HG02571 (cell line): ENCODE measurements around the gene SLC16A2.
"Not testable (repeated sequence)": the region's sequence is repeated elsewhere in the genome, so short reads cannot be mapped to it uniquely, and the experiment has no call there.

Experiments
- ATAC-seq: cut with Tn5 transposase; IDR thresholded peaks from one replicate; pipeline ENCODE4 v1.9.1; 2021; ENCODE audit warnings: mild to moderate bottlenecking, moderate library complexity; ENCODE audit not compliant: unreplicated experiment

Gene SLC16A2

DNA sequence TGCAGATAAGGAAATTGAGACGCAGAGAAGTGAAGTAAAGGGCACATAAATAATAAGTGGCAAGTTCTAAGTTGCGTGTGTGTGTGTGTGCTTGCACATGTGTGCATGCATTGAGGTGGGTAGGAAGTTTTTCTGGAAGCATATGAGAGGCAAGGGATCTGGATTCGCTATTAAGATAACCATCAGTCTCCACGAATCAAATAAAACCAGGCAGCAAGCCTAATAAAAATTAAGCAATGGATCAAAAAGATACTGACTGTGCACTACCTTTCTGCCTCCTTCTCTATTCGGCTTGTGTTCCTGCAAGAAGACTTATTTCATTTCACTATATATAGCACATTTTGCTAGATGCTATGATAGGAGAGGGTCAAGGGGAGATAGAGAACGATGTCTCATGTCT is 23.8 kb downstream of the SLC16A2 start:
- no peak for ATAC-seq

DNA sequence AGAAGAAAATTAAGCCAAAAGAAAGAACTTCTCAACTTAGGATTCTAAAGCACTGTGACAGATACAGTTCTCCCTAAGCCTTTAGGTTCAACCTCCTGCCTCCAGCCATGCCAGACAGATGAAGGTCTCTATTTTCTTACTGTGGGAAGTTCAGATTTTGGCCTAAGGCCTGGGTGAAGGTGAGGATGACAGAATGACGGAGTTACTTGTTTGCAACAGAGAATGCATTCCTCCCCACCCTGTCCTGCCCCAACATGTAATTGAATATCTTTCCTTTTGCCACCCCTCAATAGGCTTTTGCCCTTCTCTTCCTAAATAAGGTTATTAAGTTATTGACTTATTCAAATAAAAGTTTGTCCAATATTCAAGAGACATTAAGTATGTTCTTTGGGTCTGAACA is 25.6 kb downstream of the SLC16A2 start:
- ATAC-seq: no peak

DNA sequence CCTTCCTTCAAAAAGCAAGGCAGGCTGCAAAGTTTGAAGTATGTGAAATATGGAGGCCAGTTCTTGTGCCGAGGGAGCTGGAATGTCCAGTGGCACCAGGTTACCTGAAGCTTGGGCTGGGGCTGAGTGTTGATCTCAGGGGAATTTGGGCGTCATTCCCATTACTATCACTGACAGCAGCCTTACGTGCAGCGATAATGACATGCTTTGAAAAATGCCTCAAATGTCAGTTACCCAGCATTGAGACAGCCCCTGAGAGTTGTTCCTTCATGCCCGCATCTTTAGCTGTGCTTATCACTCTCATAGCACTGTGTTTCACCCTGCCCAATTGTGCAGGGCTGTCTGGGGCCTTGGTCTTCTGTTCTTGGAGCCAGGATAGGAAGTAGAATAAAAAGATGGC is 27.4 kb downstream of the SLC16A2 start:
- ATAC-seq: no peak

DNA sequence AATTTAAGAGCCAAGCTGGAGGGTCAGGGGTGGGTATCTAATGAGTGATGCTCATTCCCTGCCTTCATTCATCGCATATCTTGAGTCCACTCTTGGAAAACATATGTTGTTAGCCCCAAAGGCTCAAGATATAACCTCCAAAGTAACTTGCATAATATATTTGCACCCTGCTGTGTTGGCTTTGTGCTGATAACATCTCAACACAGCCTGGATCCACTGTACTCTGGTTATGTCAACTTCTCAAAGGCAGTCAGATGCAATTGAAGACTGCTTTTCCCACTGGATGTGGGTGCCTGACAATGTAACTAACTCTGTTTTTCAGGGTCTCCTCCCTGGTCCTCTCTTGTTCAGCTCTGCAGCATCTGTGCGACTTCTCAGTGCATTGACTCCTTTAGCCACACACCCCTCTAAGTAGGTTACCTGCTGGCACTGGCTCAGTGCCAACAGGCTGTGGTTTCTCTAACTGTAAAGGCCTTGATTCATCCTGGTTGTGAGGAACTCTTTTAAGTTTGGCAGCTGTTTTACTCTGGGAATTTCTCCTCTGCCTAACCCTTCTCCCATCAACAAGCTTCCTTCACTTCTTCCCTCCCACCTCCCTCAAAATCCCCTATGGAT is 28.1 kb downstream of the SLC16A2 start:
- ATAC-seq: no peak

DNA sequence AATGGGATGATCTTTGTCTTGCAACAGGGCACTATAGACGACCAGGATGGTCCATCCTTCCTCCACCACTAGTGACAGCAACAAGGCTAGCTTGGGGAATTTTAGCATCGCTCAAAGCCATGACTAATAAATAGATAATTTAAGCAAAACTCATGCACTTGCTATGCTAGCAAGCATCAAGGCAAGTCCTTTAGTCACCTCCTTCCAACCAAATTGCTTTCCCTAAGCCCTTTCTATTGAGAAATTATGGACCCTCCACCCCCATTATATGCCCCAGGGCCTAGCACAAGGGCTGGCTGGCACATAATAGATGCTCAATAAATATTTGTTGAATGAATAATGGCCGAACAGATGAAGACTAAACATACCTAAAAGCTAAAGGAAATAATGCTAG is 28.6 kb downstream of the SLC16A2 start:
- no peak for ATAC-seq

DNA sequence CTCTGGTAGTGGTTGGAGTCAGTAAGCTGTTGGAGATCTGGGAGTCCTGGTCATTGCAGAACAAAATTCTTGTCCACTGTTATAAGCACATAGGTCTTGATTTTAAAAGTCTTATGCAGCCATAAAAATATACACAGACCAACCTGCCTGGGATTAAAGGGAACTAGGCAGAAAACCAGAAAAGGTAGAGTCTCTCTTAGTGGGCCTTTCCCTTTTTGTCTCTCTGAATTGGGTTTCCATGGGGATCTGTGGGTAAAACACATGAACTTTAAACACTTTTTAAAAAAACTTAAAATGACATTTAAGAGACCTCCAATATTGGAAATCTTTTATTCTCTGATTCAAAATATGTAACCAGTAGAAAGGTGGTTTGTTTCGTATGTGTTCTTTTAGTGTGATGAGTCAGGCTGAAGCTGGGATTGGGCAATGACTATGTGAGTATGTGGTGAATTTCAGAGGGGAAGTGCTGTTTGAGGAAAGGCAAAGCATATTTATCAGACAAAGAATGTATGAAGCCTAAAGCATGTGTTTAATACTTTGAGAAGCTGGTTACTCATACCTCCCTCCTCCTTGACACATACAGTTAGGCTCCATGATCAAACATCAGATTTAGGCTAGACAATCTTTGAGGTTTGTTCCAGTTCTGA is 29.6 kb downstream of the SLC16A2 start:
- no peak for ATAC-seq

DNA sequence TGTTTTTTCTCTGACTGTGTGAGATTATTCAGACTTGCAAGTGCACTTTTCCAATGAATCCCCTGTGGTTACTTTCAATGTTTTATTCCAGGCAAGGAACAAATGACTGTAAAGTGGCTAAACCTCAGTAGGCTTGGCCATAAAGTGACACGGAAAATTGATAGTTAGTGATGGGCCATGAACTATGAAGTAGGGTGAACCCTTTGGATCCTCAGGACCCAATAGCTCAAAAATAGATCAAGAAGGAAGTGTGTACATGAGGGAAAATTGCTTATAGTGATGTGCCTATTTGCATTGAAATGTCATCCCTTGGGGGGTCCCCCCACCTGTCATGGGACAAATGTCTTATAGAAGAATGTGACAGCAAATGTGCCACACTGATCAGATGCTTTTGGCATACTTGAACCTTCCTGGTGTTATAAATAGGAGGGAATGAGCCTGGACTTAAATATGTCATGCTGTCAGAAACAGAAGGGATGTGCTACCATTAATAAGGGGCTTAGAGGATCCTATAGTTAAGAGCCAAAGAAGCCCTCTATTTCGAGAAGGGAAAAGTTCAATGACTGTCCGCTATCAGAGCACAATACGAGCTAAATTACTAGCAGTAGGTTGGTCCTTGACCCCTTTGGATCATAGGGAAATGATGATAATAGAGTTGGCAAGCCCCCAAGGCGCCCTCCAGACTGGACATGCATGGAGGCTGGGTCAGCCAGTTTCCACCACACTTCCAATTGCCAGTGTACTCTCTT is 30.3 kb downstream of the SLC16A2 start:
- ATAC-seq: no peak

DNA sequence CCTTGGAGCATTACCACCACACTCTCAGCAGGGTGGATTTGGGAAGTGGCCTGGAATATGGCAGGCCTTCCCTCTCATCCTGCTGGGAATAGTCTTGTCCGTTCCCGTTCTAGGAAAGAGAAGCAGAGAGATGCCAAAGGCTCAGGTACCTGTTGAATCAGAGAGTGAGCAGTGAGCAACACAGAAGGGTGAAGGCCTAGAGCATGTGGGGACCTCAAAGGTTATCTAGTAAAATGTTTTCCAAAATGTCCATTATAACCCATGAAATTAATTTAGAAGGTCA is 30.8 kb downstream of the SLC16A2 start:
- no peak for ATAC-seq

DNA sequence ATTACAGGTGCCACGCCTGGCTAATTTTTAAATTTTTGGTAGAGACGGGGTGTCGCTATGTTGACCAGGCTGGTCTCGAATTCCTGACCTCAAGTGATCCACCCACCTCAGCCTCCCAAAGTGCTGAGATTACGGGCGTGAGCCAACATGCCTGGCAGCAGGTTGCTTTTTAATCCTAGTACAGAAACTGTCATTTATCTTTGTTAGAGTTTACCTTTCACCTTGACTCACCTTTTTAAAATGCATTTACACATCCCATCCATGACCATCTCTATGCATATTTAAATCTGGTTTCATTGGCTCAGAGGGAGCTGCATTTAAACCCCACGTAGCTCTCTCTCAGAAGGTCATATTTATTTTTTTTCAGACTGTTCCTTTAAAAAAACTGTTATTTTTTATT is 31.9 kb downstream of the SLC16A2 start:
- ATAC-seq: no peak

DNA sequence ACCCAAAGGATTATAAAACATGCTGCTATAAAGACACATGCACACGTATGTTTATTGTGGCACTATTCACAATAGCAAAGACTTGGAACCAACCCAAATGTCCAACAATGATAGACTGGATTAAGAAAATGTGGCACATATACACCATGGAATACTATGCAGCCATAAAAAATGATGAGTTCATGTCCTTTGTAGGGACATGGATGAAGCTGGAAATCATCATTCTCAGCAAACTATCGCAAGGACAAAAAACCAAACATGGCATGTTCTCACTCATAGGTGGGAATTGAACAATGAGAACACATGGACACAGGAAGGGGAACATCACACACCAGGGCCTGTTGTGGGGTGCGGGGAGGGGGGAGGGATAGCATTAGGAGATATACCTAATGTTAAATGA is 32.9 kb downstream of the SLC16A2 start:
- not testable (repeated sequence) for ATAC-seq

DNA sequence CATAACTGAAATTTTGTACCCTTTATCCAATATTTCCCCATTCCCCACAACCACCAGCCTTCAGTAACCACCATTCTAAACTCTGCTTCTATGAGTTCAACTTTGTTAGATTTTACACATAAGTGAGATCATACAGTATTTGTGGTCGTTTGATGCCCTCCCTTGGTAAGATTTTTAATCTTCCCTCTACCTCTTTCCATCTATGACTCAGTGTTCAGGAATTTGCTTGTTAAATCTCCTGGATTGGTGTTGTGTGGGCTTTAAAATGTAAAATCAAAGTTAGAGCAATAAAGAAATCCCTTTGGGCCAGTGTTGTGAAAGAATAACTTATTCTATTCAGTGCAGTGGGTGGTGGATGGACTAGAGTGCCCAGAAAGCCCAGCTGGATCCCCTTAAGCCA is 37.4 kb downstream of the SLC16A2 start:
- no peak for ATAC-seq

DNA sequence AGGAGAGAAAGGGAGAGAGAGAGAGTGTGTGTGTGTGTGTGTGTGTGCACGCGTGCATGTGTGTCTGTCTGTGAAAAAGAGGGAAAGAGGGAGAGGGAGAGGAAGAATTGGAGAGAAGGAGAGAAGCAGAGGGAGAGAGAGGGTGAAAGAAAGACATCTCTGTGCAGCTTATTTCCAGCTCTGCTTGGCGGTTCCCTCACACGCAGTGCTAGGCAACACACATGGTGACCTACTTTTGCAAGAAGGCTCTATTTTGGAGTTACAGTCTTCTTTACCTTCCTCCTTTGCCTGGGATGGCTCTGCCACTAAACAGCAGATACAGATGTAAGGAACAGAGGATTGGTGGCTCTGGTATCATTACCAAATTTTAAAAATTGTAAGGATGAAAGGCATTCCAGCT is 40.1 kb downstream of the SLC16A2 start:
- ATAC-seq: no peak

DNA sequence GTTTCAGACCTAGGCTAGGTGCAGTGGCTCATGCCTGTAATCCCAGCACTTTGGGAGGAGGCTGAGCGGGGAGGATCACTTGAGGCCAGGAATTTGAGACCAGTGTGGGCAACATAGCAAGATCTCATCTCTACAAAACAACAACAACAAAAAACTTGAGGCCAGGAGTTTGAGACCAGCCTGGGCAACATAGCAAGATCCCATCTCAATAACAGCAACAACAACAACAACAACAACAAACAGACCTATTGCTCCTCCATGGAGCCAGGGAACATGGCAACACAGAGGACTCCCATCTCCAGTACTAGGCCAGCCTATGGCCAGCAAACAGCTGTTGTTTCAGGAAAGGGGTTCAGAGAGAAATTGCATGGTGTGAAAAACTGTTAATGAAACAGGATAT is 43.4 kb downstream of the SLC16A2 start:
- ATAC-seq: no peak

DNA sequence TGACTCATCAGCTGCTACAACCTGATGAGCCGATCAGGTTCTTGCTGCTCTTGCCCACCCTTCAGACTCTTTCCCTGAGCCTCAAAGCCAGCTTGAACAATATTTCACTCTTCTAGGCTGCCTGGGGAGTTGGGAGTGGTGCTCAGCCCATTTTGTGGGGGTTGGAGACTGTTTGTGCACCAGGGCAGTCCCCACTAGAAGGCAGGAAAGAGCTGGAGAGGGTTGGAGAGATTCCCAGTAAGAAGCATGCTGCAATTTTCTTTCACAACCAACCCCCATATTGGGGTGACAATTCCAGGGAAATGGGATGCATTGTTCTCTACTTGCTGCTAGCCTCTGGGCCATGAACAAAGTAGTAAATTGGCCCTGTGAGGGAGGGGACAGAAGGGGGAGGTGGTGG is 44.1 kb downstream of the SLC16A2 start:
- ATAC-seq: no peak

DNA sequence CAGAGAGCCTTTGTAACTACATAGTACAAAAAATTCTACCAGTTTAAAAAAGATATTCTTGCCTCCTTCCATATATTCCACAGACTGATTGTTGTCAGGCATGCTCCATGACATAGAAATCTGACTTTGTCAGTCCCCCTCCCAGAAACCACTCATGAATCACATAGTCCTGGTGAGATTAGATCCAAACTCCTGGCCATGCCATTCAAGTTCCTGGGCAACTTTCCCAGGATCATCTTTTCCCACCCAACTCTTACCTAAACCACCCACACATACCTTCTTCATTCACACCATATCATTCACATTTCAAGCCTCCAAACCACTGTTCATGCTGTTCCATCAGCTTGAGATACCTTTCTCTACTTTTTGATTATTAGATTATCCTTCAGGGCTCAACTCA is 46.4 kb downstream of the SLC16A2 start:
- no peak for ATAC-seq

DNA sequence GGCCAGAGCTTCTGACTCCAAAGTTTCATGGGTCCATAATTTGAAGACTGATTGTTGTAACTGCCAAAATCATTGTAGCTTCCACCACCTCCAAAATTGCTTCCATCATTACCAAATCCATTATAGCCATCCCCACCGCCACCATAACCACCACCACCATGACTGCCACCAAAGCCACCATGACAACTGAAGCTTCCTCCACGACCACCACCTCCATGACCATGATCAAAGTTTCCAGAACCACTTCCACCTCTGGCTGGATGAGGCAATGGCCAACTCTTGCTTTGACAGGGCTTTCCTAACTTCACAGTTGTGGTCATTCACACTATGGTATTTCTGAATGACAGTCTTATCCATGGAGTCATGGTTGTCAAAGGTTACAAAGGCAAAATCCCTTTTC is 51.8 kb downstream of the SLC16A2 start:
- ATAC-seq: not testable (repeated sequence)

DNA sequence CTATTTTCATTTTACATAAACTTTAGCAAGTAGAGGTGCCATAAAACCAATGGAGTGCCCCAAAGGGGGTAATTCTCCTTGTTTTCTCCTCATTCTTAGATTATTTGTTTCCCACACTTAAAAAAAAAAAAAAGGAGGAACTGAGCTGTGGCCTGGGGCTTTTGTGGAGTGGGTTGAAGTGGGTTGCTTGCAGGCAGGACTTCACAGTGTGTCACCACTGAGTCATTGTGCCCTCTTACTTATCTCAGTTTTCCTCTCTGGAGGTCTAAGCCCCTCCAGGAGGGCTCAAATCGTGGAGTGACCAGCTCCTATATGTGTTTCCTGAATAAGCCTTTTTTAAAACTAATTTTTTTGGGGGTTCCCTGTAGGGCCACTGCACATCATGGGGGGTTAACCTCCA is 69.0 kb downstream of the SLC16A2 start:
- ATAC-seq: no peak

DNA sequence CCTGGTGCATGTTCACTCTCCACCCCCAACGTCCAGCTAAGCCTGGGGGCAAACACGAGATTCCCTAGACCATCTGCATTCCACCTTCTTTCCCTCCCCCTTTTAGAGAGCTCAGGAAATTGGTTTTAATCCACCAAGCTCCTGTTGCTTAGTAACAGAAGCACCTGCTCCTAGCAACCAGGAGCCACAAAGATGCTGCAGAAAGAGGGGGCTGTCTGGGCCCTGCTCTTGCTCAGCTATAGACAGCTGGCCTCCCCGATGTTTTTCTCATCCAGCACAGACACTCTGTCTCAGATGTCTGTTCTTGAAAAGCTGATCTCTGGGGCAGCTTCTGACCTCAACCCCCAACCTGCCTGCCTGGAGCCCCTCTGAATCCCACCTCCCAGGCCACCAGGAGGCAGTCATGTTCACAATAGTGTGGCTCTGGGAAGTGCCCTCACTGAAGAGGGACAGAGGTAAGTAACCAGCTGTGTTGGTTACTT is 71.5 kb downstream of the SLC16A2 start:
- ATAC-seq: no peak

DNA sequence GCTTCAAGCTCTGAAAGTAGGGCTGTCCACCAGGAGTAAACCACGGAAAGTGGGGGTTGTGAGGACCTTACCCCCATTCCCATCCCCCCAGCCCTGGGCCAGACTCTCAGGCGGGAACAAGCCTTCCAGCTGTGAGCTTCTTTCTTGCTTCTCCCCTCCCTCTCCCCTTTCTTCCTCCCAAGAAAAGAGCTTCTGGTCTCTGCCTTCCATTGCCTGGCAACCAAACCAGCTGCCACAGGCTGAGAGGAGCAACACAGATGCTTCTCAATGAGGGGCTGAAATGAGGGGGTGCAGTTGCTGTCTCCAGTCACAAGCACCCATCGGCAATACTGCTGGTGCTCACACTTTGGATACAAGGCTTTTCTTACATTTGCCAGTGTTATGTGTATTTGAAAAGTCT is 72.5 kb downstream of the SLC16A2 start:
- no peak for ATAC-seq

DNA sequence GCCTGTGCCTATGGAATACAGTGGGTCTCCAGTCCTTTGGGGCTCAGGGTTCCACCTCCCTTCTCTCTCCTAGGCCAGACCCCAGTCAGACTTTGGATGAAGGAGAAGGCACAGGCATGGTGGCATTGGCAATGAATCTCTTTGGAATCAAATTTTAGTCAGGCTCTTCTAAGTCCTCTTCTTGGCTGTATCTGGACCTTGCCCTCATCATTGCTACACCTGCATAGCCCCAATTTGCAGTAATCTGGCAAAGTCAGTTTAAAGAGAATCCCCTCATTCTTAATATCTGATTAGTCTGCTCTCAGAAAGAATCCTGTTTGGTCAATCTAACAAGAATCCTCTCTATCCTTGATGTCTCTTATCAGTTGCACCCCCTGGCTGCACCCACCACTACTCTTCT is 77.6 kb downstream of the SLC16A2 start:
- ATAC-seq: no peak

DNA sequence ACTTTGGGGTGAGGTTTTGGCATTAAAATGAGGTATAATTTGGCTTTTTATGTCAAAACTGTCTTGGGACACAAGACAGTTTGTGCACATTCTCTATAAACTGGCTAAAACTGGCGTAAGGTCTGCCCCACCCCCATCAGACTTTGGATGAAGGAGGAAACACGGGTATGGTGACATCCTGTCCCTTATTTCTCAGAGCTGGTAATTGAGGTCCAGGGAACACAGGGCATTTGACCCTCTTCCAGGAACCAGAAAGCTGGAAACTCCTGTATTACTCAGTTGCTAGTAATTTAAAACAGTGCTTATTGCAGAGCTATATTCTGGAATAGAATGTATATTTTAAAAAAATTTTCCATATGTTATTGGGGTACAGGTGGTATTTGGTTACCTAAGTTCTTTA is 78.8 kb downstream of the SLC16A2 start:
- ATAC-seq: no peak

DNA sequence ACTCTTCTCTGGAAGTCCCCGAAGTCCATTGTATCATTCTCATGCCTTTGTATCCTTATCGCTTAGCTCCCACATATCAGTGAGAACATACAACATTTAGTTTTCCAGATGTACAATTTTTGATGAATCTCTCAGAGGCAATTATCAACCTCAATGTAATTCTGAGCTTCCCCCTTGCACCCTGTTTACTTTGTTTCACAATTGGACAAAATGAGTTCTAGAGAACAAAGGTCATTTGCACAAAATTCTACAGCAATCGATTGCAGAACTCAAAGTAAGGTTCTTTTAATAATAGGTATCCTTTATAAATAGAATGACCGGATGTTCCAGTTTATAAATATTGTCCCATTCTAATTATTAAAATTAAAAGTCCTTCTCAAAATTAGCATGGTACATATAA is 79.3 kb downstream of the SLC16A2 start:
- ATAC-seq: no peak

DNA sequence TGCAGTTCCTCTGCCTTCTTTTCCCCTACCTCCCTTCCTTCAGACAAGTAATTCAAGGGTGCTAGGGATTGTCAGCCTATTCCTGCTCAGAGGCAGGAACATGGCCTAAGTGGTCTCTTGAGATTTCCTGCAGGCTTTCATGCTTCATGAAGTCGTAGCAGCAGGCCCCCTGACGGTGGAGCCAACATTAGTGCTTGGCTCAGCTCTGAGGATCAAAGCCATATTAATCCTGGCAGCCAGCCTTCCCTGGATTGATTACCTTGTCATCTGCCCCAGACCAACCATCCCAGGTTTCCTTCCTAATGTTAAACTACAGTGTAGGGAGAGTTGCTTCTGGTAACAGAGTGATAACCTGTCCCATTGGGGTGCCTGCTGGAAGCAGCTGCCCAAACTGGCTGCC is 84.1 kb downstream of the SLC16A2 start:
- no peak for ATAC-seq
